Neural cell (in vitro differentiated cells): Measurements from ENCODE around the gene MEFV. TPM values are rescaled to one million over a fixed set of nuclear protein-coding genes. Genes with fewer than 3 reads are reported as not detected.

ENCODE experiments used
- H2AFZ ChIP-seq: fragments of 200-600, 300-800 bp; sonication (generic), shearing (Covaris generic); 2 replicates; pipeline ENCODE4 v1.6.0; 2014; ENCODE audit warnings: low read depth, mild to moderate bottlenecking, antibody characterized with exemption, low read length, moderate library complexity
- H3F3A ChIP-seq: fragments of 200-600 bp; shearing (Covaris generic); 2 replicates; pipeline ENCODE4 v1.6.1; 2016; ENCODE audit warnings: mild to moderate bottlenecking, moderate library complexity, mixed read lengths, antibody characterized with exemption, low read length; ENCODE audit not compliant: insufficient read depth, poor library complexity, severe bottlenecking
- H3K27ac ChIP-seq: fragments of 200-600, 300-800 bp; sonication (generic), shearing (Covaris generic); 2 replicates; pipeline ENCODE4 v1.5.1; 2014; ENCODE audit warnings: mild to moderate bottlenecking, low read length, moderate library complexity
- H3K27me3 ChIP-seq: fragments of 300-800, 200-600 bp; sonication (generic), shearing (Covaris generic); 2 replicates; pipeline ENCODE4 v1.6.0; 2014; ENCODE audit warnings: mild to moderate bottlenecking, low read depth, low read length, moderate library complexity; ENCODE audit not compliant: insufficient read depth
- H3K36me3 ChIP-seq: fragments of 300-800, 200-600 bp; sonication (generic), shearing (Covaris generic); 2 replicates; pipeline ENCODE4 v1.5.1; 2014; ENCODE audit warnings: mild to moderate bottlenecking, antibody characterized with exemption, low read length, moderate library complexity; ENCODE audit not compliant: insufficient read depth
- H3K4me2 ChIP-seq: fragments of 300-800, 200-600 bp; sonication (generic), shearing (Covaris generic); 2 replicates; pipeline ENCODE4 v1.6.0; 2014; ENCODE audit warnings: mild to moderate bottlenecking, low read length
- H3K4me3 ChIP-seq: fragments of 300-800, 200-600 bp; sonication (generic), shearing (Covaris generic); 2 replicates; pipeline ENCODE4 v1.5.1; 2014; ENCODE audit warnings: mild to moderate bottlenecking, low read length, moderate library complexity
- H3K79me2 ChIP-seq: fragments of 200-600 bp; shearing (Covaris generic); replicated peaks from 2 replicates; pipeline ENCODE4 v1.6.0; 2014; ENCODE audit warnings: mild to moderate bottlenecking, low read length, moderate library complexity; ENCODE audit not compliant: insufficient read depth
- H3K9ac ChIP-seq: fragments of 300-800, 200-600 bp; sonication (generic), shearing (Covaris generic); 2 replicates; pipeline ENCODE4 v1.6.1; 2016; ENCODE audit warnings: mild to moderate bottlenecking, low read length, mixed read lengths
- H3K9me2 ChIP-seq: fragments of 200-600 bp; shearing (Covaris generic); 2 replicates; pipeline ENCODE4 v1.6.1; 2016; ENCODE audit warnings: mild to moderate bottlenecking, low read length, mixed read lengths; ENCODE audit not compliant: insufficient read depth
- H3K9me3 ChIP-seq: fragments of 200-600, 300-800 bp; sonication (generic), shearing (Covaris generic); 2 replicates; pipeline ENCODE4 v1.6.1; 2016; ENCODE audit warnings: mild to moderate bottlenecking, mixed run types, low read length, moderate library complexity, mixed read lengths
- H4K20me1 ChIP-seq: fragments of 200-600 bp; shearing (Covaris generic); 2 replicates; pipeline ENCODE4 v1.6.1; 2016; ENCODE audit warnings: mild to moderate bottlenecking, mixed run types; ENCODE audit not compliant: insufficient read depth
- CTCF ChIP-seq: fragments of 450-650 bp; IDR thresholded peaks from 2 replicates; pipeline ENCODE4 v1.5.1; 2014; ENCODE audit warnings: antibody characterized with exemption, mild to moderate bottlenecking, moderate library complexity; ENCODE audit not compliant: poor library complexity, severe bottlenecking
- EP300 ChIP-seq: fragments of 450-650 bp; conservative IDR thresholded peaks from 2 replicates; pipeline ENCODE4 v1.6.1; 2014; ENCODE audit warnings: antibody characterized with exemption, mild to moderate bottlenecking, moderate library complexity; ENCODE audit not compliant: poor library complexity, severe bottlenecking
- EZH2 ChIP-seq: fragments of 200-600, 300-800 bp; shearing (Covaris generic), sonication (generic); IDR thresholded peaks from 2 replicates; pipeline ENCODE4 v1.6.1; 2014; ENCODE audit warnings: antibody characterized with exemption, low read length, borderline replicate concordance, mild to moderate bottlenecking; ENCODE audit not compliant: insufficient read depth, poor library complexity, severe bottlenecking
- MXI1 ChIP-seq: fragments of 450-650 bp; conservative IDR thresholded peaks from 2 replicates; pipeline ENCODE4 v1.6.1; 2014; ENCODE audit warnings: antibody characterized with exemption, mild to moderate bottlenecking; ENCODE audit not compliant: poor library complexity, severe bottlenecking
- POLR2AphosphoS5 ChIP-seq: IDR thresholded peaks from 2 replicates; pipeline ENCODE4 v1.6.1; 2012
- RAD21 ChIP-seq: fragments of 450-650 bp; conservative IDR thresholded peaks from 2 replicates; pipeline ENCODE4 v1.6.1; 2014; ENCODE audit warnings: antibody characterized with exemption, mild to moderate bottlenecking, moderate library complexity
- SMC3 ChIP-seq: fragments of 450-650 bp; conservative IDR thresholded peaks from 2 replicates; pipeline ENCODE4 v1.6.1; 2014; ENCODE audit warnings: antibody characterized with exemption, mild to moderate bottlenecking, moderate library complexity; ENCODE audit not compliant: poor library complexity
- TAF1 ChIP-seq: IDR thresholded peaks from 2 replicates; pipeline ENCODE4 v1.6.1; 2012; ENCODE audit warnings: low read depth
- polyA plus RNA-seq: library from polyadenylated mRNA; depleted of rRNA; stranded (reverse); fragments of >200 nt; gene quantifications from 2 replicates; pipeline ENCODE4 v1.2.3, GENCODE V29; 2014
- TF ChIP-seq, protein P1 (sequence below): IDR thresholded peaks from 2 replicates; pipeline ENCODE4 v1.6.1; 2012; ENCODE audit warnings: borderline replicate concordance

MEFV gene
- polyA plus RNA-seq, 1 donor from 2014 or later, result not detected

- TF ChIP-seq, protein P1, sequence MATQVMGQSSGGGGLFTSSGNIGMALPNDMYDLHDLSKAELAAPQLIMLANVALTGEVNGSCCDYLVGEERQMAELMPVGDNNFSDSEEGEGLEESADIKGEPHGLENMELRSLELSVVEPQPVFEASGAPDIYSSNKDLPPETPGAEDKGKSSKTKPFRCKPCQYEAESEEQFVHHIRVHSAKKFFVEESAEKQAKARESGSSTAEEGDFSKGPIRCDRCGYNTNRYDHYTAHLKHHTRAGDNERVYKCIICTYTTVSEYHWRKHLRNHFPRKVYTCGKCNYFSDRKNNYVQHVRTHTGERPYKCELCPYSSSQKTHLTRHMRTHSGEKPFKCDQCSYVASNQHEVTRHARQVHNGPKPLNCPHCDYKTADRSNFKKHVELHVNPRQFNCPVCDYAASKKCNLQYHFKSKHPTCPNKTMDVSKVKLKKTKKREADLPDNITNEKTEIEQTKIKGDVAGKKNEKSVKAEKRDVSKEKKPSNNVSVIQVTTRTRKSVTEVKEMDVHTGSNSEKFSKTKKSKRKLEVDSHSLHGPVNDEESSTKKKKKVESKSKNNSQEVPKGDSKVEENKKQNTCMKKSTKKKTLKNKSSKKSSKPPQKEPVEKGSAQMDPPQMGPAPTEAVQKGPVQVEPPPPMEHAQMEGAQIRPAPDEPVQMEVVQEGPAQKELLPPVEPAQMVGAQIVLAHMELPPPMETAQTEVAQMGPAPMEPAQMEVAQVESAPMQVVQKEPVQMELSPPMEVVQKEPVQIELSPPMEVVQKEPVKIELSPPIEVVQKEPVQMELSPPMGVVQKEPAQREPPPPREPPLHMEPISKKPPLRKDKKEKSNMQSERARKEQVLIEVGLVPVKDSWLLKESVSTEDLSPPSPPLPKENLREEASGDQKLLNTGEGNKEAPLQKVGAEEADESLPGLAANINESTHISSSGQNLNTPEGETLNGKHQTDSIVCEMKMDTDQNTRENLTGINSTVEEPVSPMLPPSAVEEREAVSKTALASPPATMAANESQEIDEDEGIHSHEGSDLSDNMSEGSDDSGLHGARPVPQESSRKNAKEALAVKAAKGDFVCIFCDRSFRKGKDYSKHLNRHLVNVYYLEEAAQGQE, result no peak
- TF ChIP-seq POLR2AphosphoS5 (no peak), EP300 (no peak)
Observed at GRCh38 chr16:3304370-3304769, 47.9 kb upstream of the MEFV start (continued).

DNA sequence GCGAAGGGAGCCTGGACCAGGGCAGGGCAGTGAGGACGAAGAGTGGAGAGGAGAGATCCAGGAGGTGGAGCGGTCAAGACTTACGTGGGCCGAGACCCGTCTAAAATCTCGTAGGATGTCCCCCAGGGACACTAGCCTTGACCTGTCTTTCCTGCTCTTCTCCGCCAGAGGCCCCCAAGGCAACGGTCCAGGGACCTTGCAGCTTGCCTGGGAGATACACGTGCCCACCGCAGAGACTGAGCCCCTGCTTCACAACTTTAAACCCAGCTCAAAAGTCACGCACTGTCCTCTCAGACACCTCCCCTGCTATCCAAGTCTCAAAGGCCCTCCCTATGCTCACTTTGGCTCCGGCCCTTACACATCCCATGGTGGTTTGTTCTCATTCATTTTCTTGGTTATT, 39.4 kb upstream of the MEFV start:
- no peak overlapping the region for H2AFZ ChIP-seq
- peaks cover 10% of the 10 kb centered on the region for H3K79me2 ChIP-seq
- no peaks in the 10 kb centered on the region for H3K9me3 ChIP-seq
- no peak overlapping the region for H3K4me2 ChIP-seq
- no peak overlapping the region for H3K4me3 ChIP-seq
- H3K27ac ChIP-seq, result no peak overlapping the region
- H3K36me3 ChIP-seq, result peaks cover 30% of the 10 kb centered on the region
- no peaks in the 10 kb centered on the region for H3F3A ChIP-seq
- H4K20me1 ChIP-seq, result no peaks in the 10 kb centered on the region
- H3K9me2 ChIP-seq, result no peaks in the 10 kb centered on the region
- TF ChIP-seq, protein P1, result no peak
- TF ChIP-seq EP300 (no peak), CTCF (no peak), EZH2 (no peak), POLR2AphosphoS5 (no peak), SMC3 (no peak), MXI1 (no peak), TAF1 (no peak), RAD21 (no peak)
- H3K9ac ChIP-seq, result no peak overlapping the region
- no peaks in the 10 kb centered on the region for H3K27me3 ChIP-seq
